ENCODE data around the gene GUCY1A2.

GUCY1A2 gene

DNA sequence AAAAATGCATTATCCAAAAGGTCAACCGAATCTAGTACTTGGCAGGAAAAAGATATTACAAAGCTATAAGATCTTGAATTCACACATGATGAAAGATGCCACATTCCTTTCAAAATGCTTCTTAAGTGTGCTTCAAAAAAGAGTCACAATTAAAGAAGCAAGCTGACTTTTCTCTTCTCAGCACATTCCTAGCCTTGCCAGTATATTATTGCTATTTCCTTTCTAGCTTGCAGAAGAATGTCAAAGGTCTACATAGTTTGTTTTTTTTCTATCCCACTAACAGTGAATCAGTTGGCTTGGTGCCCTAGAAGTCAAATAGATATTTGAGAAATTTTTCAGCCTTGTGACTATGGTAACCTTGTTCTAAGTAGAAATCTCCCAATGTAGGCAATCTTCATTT, 56.8 kb downstream of the GUCY1A2 start:
- TF ChIP-seq TCF12 (IDR thresholded peaks at IDR 0.05; ENCODE audit: low read depth) (no peak), NFIC (IDR thresholded peaks at IDR 0.05) (no peak), MAX (IDR thresholded peaks at IDR 0.05) (no peak), TAF1 (IDR thresholded peaks at IDR 0.05; ENCODE audit: low read depth) (no peak), EGR1 (IDR thresholded peaks at IDR 0.05) (no peak), EP300 (IDR thresholded peaks at IDR 0.05; ENCODE audit: borderline replicate concordance) (no peak), CREB1 (IDR thresholded peaks at IDR 0.05; ENCODE audit: low read depth) (no peak), RAD21 (IDR thresholded peaks at IDR 0.05; ENCODE audit: low read depth) (no peak), FOXM1 (IDR thresholded peaks at IDR 0.05; ENCODE audit: borderline replicate concordance, low read depth) (no peak), TEAD4 (IDR thresholded peaks at IDR 0.05) (no peak), ZBTB7A (IDR thresholded peaks at IDR 0.05; ENCODE audit: low read depth) (no peak), YY1 (IDR thresholded peaks at IDR 0.05; ENCODE audit: low read depth) (no peak), CEBPB (IDR thresholded peaks at IDR 0.05) (no peak)
- TF ChIP-seq, protein P1, sequence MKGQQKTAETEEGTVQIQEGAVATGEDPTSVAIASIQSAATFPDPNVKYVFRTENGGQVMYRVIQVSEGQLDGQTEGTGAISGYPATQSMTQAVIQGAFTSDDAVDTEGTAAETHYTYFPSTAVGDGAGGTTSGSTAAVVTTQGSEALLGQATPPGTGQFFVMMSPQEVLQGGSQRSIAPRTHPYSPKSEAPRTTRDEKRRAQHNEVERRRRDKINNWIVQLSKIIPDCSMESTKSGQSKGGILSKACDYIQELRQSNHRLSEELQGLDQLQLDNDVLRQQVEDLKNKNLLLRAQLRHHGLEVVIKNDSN (IDR thresholded peaks at IDR 0.05): no peak
- TF ChIP-seq, protein P2, sequence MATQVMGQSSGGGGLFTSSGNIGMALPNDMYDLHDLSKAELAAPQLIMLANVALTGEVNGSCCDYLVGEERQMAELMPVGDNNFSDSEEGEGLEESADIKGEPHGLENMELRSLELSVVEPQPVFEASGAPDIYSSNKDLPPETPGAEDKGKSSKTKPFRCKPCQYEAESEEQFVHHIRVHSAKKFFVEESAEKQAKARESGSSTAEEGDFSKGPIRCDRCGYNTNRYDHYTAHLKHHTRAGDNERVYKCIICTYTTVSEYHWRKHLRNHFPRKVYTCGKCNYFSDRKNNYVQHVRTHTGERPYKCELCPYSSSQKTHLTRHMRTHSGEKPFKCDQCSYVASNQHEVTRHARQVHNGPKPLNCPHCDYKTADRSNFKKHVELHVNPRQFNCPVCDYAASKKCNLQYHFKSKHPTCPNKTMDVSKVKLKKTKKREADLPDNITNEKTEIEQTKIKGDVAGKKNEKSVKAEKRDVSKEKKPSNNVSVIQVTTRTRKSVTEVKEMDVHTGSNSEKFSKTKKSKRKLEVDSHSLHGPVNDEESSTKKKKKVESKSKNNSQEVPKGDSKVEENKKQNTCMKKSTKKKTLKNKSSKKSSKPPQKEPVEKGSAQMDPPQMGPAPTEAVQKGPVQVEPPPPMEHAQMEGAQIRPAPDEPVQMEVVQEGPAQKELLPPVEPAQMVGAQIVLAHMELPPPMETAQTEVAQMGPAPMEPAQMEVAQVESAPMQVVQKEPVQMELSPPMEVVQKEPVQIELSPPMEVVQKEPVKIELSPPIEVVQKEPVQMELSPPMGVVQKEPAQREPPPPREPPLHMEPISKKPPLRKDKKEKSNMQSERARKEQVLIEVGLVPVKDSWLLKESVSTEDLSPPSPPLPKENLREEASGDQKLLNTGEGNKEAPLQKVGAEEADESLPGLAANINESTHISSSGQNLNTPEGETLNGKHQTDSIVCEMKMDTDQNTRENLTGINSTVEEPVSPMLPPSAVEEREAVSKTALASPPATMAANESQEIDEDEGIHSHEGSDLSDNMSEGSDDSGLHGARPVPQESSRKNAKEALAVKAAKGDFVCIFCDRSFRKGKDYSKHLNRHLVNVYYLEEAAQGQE (IDR thresholded peaks at IDR 0.05; ENCODE audit: low read depth): no peak

DNA sequence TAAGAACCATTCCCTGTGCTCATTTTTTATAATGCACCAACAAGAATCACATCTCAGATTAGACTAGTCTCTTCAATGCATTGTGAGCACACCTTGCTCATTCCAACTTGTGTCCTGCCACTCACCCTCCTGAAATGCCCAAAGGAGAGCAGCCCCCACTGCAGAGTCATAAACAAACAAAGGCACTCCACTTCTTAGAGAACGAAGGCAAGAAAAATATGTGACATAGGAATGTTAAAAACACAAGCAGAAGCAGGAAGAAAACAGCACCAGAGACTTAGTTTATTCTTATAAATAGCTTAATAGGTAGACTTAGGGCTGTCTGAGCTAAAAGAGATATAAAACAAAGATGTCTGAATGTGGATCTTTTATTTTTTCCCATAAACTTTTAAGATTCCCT, 57.2 kb downstream of the GUCY1A2 start:
- TF ChIP-seq RAD21 (IDR thresholded peaks at IDR 0.05; ENCODE audit: low read depth) (no peak), YY1 (IDR thresholded peaks at IDR 0.05; ENCODE audit: low read depth) (no peak), NFIC (IDR thresholded peaks at IDR 0.05) (no peak), ZBTB7A (IDR thresholded peaks at IDR 0.05; ENCODE audit: low read depth) (no peak), TCF12 (IDR thresholded peaks at IDR 0.05; ENCODE audit: low read depth) (no peak), MAX (IDR thresholded peaks at IDR 0.05) (no peak), EP300 (IDR thresholded peaks at IDR 0.05; ENCODE audit: borderline replicate concordance) (no peak), CEBPB (IDR thresholded peaks at IDR 0.05) (no peak), FOXM1 (IDR thresholded peaks at IDR 0.05; ENCODE audit: borderline replicate concordance, low read depth) (no peak), CREB1 (IDR thresholded peaks at IDR 0.05; ENCODE audit: low read depth) (no peak), EGR1 (IDR thresholded peaks at IDR 0.05) (no peak), TAF1 (IDR thresholded peaks at IDR 0.05; ENCODE audit: low read depth) (no peak), TEAD4 (IDR thresholded peaks at IDR 0.05) (no peak)
- TF ChIP-seq, protein P2 (IDR thresholded peaks at IDR 0.05; ENCODE audit: low read depth): no peak
- TF ChIP-seq, protein P1 (IDR thresholded peaks at IDR 0.05): no peak

GRCh38 chr11:106959800-106960199, 58.5 kb downstream of the GUCY1A2 start:
- TF ChIP-seq TAF1 (IDR thresholded peaks at IDR 0.05; ENCODE audit: low read depth) (no peak), NFIC (IDR thresholded peaks at IDR 0.05) (no peak), FOXM1 (IDR thresholded peaks at IDR 0.05; ENCODE audit: borderline replicate concordance, low read depth) (no peak), YY1 (IDR thresholded peaks at IDR 0.05; ENCODE audit: low read depth) (no peak), CEBPB (IDR thresholded peaks at IDR 0.05) (no peak), EGR1 (IDR thresholded peaks at IDR 0.05) (no peak), ZBTB7A (IDR thresholded peaks at IDR 0.05; ENCODE audit: low read depth) (no peak), CREB1 (IDR thresholded peaks at IDR 0.05; ENCODE audit: low read depth) (no peak), MAX (IDR thresholded peaks at IDR 0.05) (no peak)
- TF ChIP-seq, protein P2 (IDR thresholded peaks at IDR 0.05; ENCODE audit: low read depth): no peak

DNA sequence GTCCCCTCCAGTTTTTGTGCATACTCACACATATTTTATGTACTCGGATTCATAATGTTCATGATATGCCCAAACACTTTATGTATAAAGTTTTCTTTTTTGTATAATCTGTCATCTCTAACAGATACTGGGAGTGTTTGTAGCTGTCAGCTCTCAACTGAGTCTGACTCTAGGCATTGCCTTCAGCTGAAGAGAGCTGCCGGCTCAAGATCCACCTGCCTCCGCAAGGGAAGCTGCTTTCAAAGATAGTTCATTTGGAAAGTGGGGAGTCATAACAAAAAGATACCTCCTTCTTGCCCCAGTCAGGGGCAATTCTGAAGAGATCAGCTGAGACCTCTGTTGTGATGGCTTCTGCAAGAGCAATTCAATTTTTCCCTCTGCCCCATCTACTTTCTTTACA, 58.9 kb downstream of the GUCY1A2 start:
- TF ChIP-seq RAD21 (IDR thresholded peaks at IDR 0.05; ENCODE audit: low read depth): no peak
- no peak for TF ChIP-seq EP300 (IDR thresholded peaks at IDR 0.05; ENCODE audit: borderline replicate concordance)
- no peak for TF ChIP-seq NFIC (IDR thresholded peaks at IDR 0.05)
- TF ChIP-seq, protein P1 (IDR thresholded peaks at IDR 0.05): no peak
- no peak for TF ChIP-seq CREB1 (IDR thresholded peaks at IDR 0.05; ENCODE audit: low read depth)
- TF ChIP-seq ZBTB7A (IDR thresholded peaks at IDR 0.05; ENCODE audit: low read depth): no peak
- no peak for TF ChIP-seq YY1 (IDR thresholded peaks at IDR 0.05; ENCODE audit: low read depth)
- no peak for TF ChIP-seq CEBPB (IDR thresholded peaks at IDR 0.05)
- TF ChIP-seq EGR1 (IDR thresholded peaks at IDR 0.05): no peak
- TF ChIP-seq TEAD4 (IDR thresholded peaks at IDR 0.05): no peak
- TF ChIP-seq MAX (IDR thresholded peaks at IDR 0.05): no peak
- TF ChIP-seq, protein P2 (IDR thresholded peaks at IDR 0.05; ENCODE audit: low read depth): no peak
- TF ChIP-seq TCF12 (IDR thresholded peaks at IDR 0.05; ENCODE audit: low read depth): no peak
- TF ChIP-seq FOXM1 (IDR thresholded peaks at IDR 0.05; ENCODE audit: borderline replicate concordance, low read depth): no peak

Measured in Ishikawa (cell line).